ENCODE results near the gene UBASH3A. TPM values are rescaled to one million over a fixed set of nuclear protein-coding genes. Genes with fewer than 3 reads are reported as not detected.

UBASH3A gene
- total RNA-seq, 1 donor from 2014 or later = not detected

- Histone ChIP-seq H3K9me3 (replicated peaks) (no peaks in the 10 kb centered on the region), H3K27ac (replicated peaks) (no peak overlapping the region), H3K4me3 (no peak overlapping the region), H3K27me3 (ENCODE audit: low read depth) (peaks cover 6% of the 10 kb centered on the region), H3K4me1 (no peaks in the 10 kb centered on the region), H3K36me3 (no peaks in the 10 kb centered on the region)
- TF ChIP-seq, protein P1, sequence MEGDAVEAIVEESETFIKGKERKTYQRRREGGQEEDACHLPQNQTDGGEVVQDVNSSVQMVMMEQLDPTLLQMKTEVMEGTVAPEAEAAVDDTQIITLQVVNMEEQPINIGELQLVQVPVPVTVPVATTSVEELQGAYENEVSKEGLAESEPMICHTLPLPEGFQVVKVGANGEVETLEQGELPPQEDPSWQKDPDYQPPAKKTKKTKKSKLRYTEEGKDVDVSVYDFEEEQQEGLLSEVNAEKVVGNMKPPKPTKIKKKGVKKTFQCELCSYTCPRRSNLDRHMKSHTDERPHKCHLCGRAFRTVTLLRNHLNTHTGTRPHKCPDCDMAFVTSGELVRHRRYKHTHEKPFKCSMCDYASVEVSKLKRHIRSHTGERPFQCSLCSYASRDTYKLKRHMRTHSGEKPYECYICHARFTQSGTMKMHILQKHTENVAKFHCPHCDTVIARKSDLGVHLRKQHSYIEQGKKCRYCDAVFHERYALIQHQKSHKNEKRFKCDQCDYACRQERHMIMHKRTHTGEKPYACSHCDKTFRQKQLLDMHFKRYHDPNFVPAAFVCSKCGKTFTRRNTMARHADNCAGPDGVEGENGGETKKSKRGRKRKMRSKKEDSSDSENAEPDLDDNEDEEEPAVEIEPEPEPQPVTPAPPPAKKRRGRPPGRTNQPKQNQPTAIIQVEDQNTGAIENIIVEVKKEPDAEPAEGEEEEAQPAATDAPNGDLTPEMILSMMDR (IDR thresholded peaks at IDR 0.05; ENCODE audit: borderline replicate concordance) = no peak
- intact Hi-C loops (cut with micrococcal nuclease) = no loop called here
- no peak for DNase-seq
These were observed 77.5 kb downstream of the UBASH3A start for GRCh38 chr21:42481169-42481568.

- Histone ChIP-seq H3K9me3 (replicated peaks) (no peaks in the 10 kb centered on the region), H3K27ac (replicated peaks) (no peak overlapping the region), H3K27me3 (ENCODE audit: low read depth) (peaks cover 27% of the 10 kb centered on the region), H3K36me3 (no peaks in the 10 kb centered on the region), H3K4me1 (no peaks in the 10 kb centered on the region), H3K4me3 (no peak overlapping the region)
- no peak for DNase-seq
- intact Hi-C loops (cut with micrococcal nuclease) = no loop called here
- TF ChIP-seq, protein P1 (IDR thresholded peaks at IDR 0.05; ENCODE audit: borderline replicate concordance) = no peak
These were observed 81.3 kb downstream of the UBASH3A start for GRCh38 chr21:42484966-42485365.

DNA sequence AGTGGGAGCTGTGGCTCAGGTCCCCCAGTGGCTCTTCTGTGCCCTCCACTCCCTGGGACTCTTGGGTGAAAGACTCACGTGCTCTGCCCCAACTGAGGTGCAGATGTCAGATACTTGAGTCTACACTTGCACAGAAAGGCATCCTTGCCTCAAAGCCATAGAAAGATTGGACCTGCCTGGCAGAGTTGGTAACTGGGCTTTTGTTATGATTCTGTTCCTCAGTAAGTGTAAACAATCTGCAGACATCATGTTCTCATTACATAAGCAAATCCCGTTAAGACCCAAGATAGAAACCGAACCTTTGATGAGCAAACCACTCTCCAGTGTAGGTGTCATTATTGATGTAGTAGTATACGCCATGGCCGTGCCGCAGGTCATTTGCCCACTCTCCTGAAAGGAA lies 82.4 kb downstream of the UBASH3A start:
- no peak for DNase-seq
- Histone ChIP-seq H3K9me3 (replicated peaks) (no peaks in the 10 kb centered on the region), H3K36me3 (no peaks in the 10 kb centered on the region), H3K4me1 (no peaks in the 10 kb centered on the region), H3K27ac (replicated peaks) (no peak overlapping the region), H3K4me3 (no peak overlapping the region), H3K27me3 (ENCODE audit: low read depth) (peaks cover 27% of the 10 kb centered on the region)
- intact Hi-C loops (cut with micrococcal nuclease) = no loop called here
- TF ChIP-seq, protein P1 (IDR thresholded peaks at IDR 0.05; ENCODE audit: borderline replicate concordance) = no peak

DNA sequence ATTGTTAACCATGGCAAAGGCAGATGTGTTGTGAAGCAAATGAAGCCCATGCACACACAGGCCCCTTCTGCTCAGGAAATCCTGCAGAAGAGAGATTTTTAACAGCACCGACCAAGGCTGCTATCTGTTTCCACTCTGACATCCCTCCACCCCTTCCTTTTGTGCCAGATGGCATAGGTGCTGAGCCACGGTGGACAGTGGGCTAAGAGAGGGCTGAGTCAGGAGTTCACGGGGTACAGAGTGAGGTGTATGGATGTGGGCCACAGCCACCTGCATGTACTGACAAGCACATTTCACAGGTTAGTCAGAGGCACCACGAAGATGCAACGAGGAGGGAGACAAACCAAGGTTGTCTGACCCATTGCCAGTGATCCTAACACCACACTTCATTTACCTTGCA lies 82.8 kb downstream of the UBASH3A start:
- no peak for DNase-seq
- peaks cover 27% of the 10 kb centered on the region for H3K27me3 ChIP-seq (ENCODE audit: low read depth)
- TF ChIP-seq, protein P1 (IDR thresholded peaks at IDR 0.05; ENCODE audit: borderline replicate concordance) = no peak
- no peak overlapping the region for H3K27ac ChIP-seq (replicated peaks)
- H3K4me3 ChIP-seq = no peak overlapping the region
- no peaks in the 10 kb centered on the region for H3K9me3 ChIP-seq (replicated peaks)
- no peaks in the 10 kb centered on the region for H3K36me3 ChIP-seq
- no peaks in the 10 kb centered on the region for H3K4me1 ChIP-seq
- intact Hi-C loops (cut with micrococcal nuclease) = no loop called here

- Histone ChIP-seq H3K36me3 (no peaks in the 10 kb centered on the region), H3K4me3 (no peak overlapping the region), H3K4me1 (no peaks in the 10 kb centered on the region), H3K27ac (replicated peaks) (no peak overlapping the region), H3K9me3 (replicated peaks) (no peaks in the 10 kb centered on the region), H3K27me3 (ENCODE audit: low read depth) (peaks cover 27% of the 10 kb centered on the region)
- intact Hi-C loops (cut with micrococcal nuclease) = no loop called here
- TF ChIP-seq, protein P1 (IDR thresholded peaks at IDR 0.05; ENCODE audit: borderline replicate concordance) = no peak
- no peak for DNase-seq
These were observed 85.4 kb downstream of the UBASH3A start for GRCh38 chr21:42489006-42489563.

Measured in left ventricle myocardium inferior (tissue), 1 donor.